ENCODE data around the gene PITPNC1. TPM values are rescaled to one million over a fixed set of nuclear protein-coding genes. Genes with fewer than 3 reads are reported as not detected.

The PITPNC1 gene
- total RNA-seq, 1 donor from 2014 or later = 8.1 TPM

DNA sequence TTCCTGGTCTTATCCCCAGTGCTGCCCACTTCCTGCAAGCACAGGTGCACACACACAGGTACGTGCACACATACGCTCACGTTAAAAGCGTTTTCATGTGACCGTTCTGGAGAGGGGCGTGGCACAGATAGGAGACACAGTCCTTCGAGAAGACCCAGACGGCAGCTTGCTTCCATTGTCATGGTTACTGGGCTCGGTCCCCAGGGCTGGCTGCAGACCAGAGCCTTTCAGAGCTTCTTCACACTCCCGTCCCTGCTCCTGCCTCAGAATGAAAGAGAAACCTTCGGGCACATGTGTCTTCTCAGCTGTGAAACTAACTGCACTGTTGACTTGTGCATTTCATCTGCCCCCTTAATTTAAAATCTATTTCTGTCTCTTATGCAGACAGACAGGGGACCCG is 154.2 kb downstream of the PITPNC1 start:
- intact Hi-C loops (cut with DNase I) = no loop called here
- H3K27me3 ChIP-seq = no peaks in the 10 kb centered on the region
- DNase-seq (ENCODE audit: extremely low spot score in 2 of 2) = peak in 1 of 2 donors; percentile 81
- TF ChIP-seq POLR2A (IDR thresholded peaks at IDR 0.05) (no peak), POLR2AphosphoS5 (IDR thresholded peaks at IDR 0.05; ENCODE audit: insufficient read depth in 1 of 2, low read depth in 1 of 2) (no peak)
- TF ChIP-seq, protein P1, sequence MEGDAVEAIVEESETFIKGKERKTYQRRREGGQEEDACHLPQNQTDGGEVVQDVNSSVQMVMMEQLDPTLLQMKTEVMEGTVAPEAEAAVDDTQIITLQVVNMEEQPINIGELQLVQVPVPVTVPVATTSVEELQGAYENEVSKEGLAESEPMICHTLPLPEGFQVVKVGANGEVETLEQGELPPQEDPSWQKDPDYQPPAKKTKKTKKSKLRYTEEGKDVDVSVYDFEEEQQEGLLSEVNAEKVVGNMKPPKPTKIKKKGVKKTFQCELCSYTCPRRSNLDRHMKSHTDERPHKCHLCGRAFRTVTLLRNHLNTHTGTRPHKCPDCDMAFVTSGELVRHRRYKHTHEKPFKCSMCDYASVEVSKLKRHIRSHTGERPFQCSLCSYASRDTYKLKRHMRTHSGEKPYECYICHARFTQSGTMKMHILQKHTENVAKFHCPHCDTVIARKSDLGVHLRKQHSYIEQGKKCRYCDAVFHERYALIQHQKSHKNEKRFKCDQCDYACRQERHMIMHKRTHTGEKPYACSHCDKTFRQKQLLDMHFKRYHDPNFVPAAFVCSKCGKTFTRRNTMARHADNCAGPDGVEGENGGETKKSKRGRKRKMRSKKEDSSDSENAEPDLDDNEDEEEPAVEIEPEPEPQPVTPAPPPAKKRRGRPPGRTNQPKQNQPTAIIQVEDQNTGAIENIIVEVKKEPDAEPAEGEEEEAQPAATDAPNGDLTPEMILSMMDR (IDR thresholded peaks at IDR 0.05) = no peak
- H3K4me1 ChIP-seq = peaks cover 15% of the 10 kb centered on the region
- H3K36me3 ChIP-seq = no peaks in the 10 kb centered on the region
- H3K9me3 ChIP-seq = no peaks in the 10 kb centered on the region
- H3K27ac ChIP-seq = no peak overlapping the region
- H3K4me3 ChIP-seq = no peak overlapping the region

GRCh38 chr17:67532326-67532871 is 155.3 kb downstream of the PITPNC1 start:
- intact Hi-C loops (cut with DNase I) = no loop called here
- TF ChIP-seq POLR2A (IDR thresholded peaks at IDR 0.05) = no peak
- TF ChIP-seq, protein P1 (IDR thresholded peaks at IDR 0.05) = no peak
- Histone ChIP-seq H3K27ac (no peak overlapping the region), H3K36me3 (no peaks in the 10 kb centered on the region), H3K9me3 (no peaks in the 10 kb centered on the region), H3K27me3 (no peaks in the 10 kb centered on the region), H3K4me3 (no peak overlapping the region), H3K4me1 (peaks cover 15% of the 10 kb centered on the region)
- no peak for DNase-seq (ENCODE audit: extremely low spot score in 2 of 2)

DNA sequence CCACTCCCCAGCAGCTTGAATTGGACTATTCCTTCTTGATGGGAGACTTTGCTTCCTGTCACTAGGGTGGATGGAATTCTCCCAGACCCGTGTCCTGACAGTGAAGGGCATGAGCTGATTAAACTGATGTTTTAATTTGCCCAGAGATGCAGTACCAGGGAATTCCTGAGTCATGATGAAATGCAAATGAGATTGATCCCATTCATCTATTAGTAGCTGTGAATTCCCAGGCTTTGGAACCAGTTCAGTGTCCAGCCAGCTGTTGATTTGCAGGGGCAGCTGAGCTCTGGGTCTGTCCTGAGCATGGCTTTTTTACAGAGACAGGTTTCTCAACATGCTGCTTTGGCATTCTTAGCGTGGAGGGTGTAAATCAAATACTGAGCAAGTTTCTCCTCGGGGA is 157.9 kb downstream of the PITPNC1 start:
- Histone ChIP-seq H3K4me3 (no peak overlapping the region), H3K36me3 (no peaks in the 10 kb centered on the region), H3K27me3 (no peaks in the 10 kb centered on the region), H3K27ac (no peak overlapping the region), H3K9me3 (no peaks in the 10 kb centered on the region), H3K4me1 (no peaks in the 10 kb centered on the region)
- TF ChIP-seq POLR2AphosphoS5 (IDR thresholded peaks at IDR 0.05; ENCODE audit: insufficient read depth in 1 of 2, low read depth in 1 of 2) = no peak
- no peak for TF ChIP-seq POLR2A (IDR thresholded peaks at IDR 0.05)
- TF ChIP-seq, protein P1 (IDR thresholded peaks at IDR 0.05) = no peak
- intact Hi-C loops (cut with DNase I) = no loop called here
- DNase-seq (ENCODE audit: extremely low spot score in 2 of 2) = no peak

GRCh38 chr17:67542219-67543114 is 165.4 kb downstream of the PITPNC1 start:
- H3K4me1 ChIP-seq = peaks cover 12% of the 10 kb centered on the region
- intact Hi-C loops (cut with DNase I) = no loop called here
- TF ChIP-seq, protein P1 (IDR thresholded peaks at IDR 0.05) = no peak

GRCh38 chr17:67544364-67544955 is 167.4 kb downstream of the PITPNC1 start:
- Histone ChIP-seq H3K9me3 (no peaks in the 10 kb centered on the region), H3K27ac (no peak overlapping the region), H3K27me3 (no peaks in the 10 kb centered on the region), H3K36me3 (no peaks in the 10 kb centered on the region), H3K4me3 (no peak overlapping the region), H3K4me1 (peaks cover 12% of the 10 kb centered on the region)
- DNase-seq (ENCODE audit: extremely low spot score in 2 of 2) = no peak
- TF ChIP-seq, protein P1 (IDR thresholded peaks at IDR 0.05) = no peak
- TF ChIP-seq POLR2A (IDR thresholded peaks at IDR 0.05) = no peak
- TF ChIP-seq POLR2AphosphoS5 (IDR thresholded peaks at IDR 0.05; ENCODE audit: insufficient read depth in 1 of 2, low read depth in 1 of 2) = no peak
- intact Hi-C loops (cut with DNase I) = no loop called here

More at GRCh38 chr17:67542219-67543114, 165.4 kb downstream of the PITPNC1 start:
- no peaks in the 10 kb centered on the region for H3K9me3 ChIP-seq
- no peak overlapping the region for H3K27ac ChIP-seq
- no peaks in the 10 kb centered on the region for H3K36me3 ChIP-seq
- peak in 1 of 2 donors; percentile 18 for DNase-seq (ENCODE audit: extremely low spot score in 2 of 2)
- no peak overlapping the region for H3K4me3 ChIP-seq
- no peaks in the 10 kb centered on the region for H3K27me3 ChIP-seq
